HCT116 (cell line): ENCODE data around the gene BEND5. TPM values are rescaled to one million over a fixed set of nuclear protein-coding genes. Genes with fewer than 3 reads are reported as not detected.

Source experiments
- ATAC-seq: fragments of 200-7000 bp; cut with Tn5 transposase; 2 replicates; pipeline ENCODE4 v1.9.1; 2020; ENCODE audit warnings: mild to moderate bottlenecking, moderate library complexity
- BruUV-seq: library from RNA; stranded (reverse); fragments of 400-500 nt; replicated peaks from 2 replicates; lab custom pipeline; 2021; lab: Mats Ljungman, UMichigan
- CTCF ChIA-PET: fragments of 300-600 bp; sonication (Branson Sonifier 250); formaldehyde crosslinking; loops from one replicate; lab custom pipeline; 2021; ENCODE audit warnings: antibody characterized with exemption; lab: Charles Lee
- POLR2A ChIA-PET: fragments of 300-600, 350-600 bp; sonication (Branson Sonifier 250); formaldehyde crosslinking; loops from one replicate; lab custom pipeline; 2021; ENCODE audit warnings: antibody characterized with exemption; lab: Charles Lee
- RAD21 ChIA-PET, 2 experiments: fragments of 300-600 bp; sonication (Branson Sonifier 250); formaldehyde crosslinking; loops; one replicate each; lab custom pipeline; 2023; ENCODE audit warnings: low total read pairs in 2 of 2; ENCODE audit not compliant: uncharacterized antibody in 2 of 2, unreplicated experiment in 2 of 2, low non-redundant PET in 1 of 2; lab: Charles Lee
- DNase-seq: peaks from one replicate; pipeline ENCODE4 v3.0.0-alpha.2; 2010; ENCODE audit warnings: low read depth, low spot score
- H2AFZ ChIP-seq: fragments of 200-600 bp; shearing (Covaris generic), sonication (generic); 2 replicates; pipeline ENCODE4 v1.6.1; 2017; ENCODE audit warnings: low read depth, mixed run types, mixed read lengths, antibody characterized with exemption, low read length; ENCODE audit not compliant: poor library complexity, severe bottlenecking
- H3K27ac ChIP-seq: 2 replicates; pipeline ENCODE4 v1.5.1; 2012; ENCODE audit warnings: low read depth, low read length
- H3K27me3 ChIP-seq: fragments of 200-600 bp; sonication (generic); 2 replicates; pipeline ENCODE4 v1.6.1; 2016; ENCODE audit warnings: mixed run types, low read length, mixed read lengths; ENCODE audit not compliant: insufficient read depth
- H3K36me3 ChIP-seq, 2 experiments: fragments of 200-500 bp in 1 of 2; fragments of 200-600 bp in 1 of 2; sonication (Bioruptor generic) in 1 of 2; sonication (generic) in 1 of 2; 2 replicates each; pipeline versions ENCODE4 v1.5.1 to v1.6.1; 2014 to 2016; ENCODE audit warnings: low read length in 2 of 2, inconsistent platforms in 1 of 2, mixed read lengths in 1 of 2, mixed run types in 1 of 2; ENCODE audit not compliant: insufficient read depth in 2 of 2, control insufficient read depth in 1 of 2
- H3K4me1 ChIP-seq, 2 experiments: fragments of 200-600 bp in 1 of 2; sonication (generic) in 1 of 2; 2 replicates each; pipeline versions ENCODE4 v1.5.1 to v1.6.1; 2012 to 2017; ENCODE audit warnings: low read length in 2 of 2, inconsistent platforms in 1 of 2, mild to moderate bottlenecking in 1 of 2, mixed read lengths in 1 of 2, mixed run types in 1 of 2, moderate library complexity in 1 of 2; ENCODE audit not compliant: insufficient read depth in 2 of 2, control insufficient read depth in 1 of 2
- H3K4me2 ChIP-seq: fragments of 200-600 bp; sonication (generic); 2 replicates; pipeline ENCODE4 v1.6.1; 2017; ENCODE audit warnings: mixed run types, low read length, mixed read lengths
- H3K4me3 ChIP-seq, 2 experiments: fragments of 200-600 bp in 1 of 2; sonication (generic) in 1 of 2; replicated peaks in 1 of 2; 2 replicates each; pipeline ENCODE4 v1.5.1; 2011 to 2016; ENCODE audit warnings: low read length in 2 of 2, control low read depth in 1 of 2, low read depth in 1 of 2, mild to moderate bottlenecking in 1 of 2, mixed read lengths in 1 of 2, mixed run types in 1 of 2
- H3K79me2 ChIP-seq: fragments of 200-600 bp; sonication (generic); 2 replicates; pipeline ENCODE4 v1.6.1; 2017; ENCODE audit warnings: mild to moderate bottlenecking, mixed run types, low read length, moderate library complexity, mixed read lengths; ENCODE audit not compliant: insufficient read depth
- H3K9ac ChIP-seq: fragments of 200-600 bp; sonication (generic); 2 replicates; pipeline ENCODE4 v1.6.1; 2016; ENCODE audit warnings: low read length, mixed read lengths
- H3K9me2 ChIP-seq: fragments of 200-600 bp; sonication (generic), shearing (Covaris generic); 2 replicates; pipeline ENCODE4 v1.6.1; 2017; ENCODE audit warnings: mixed run types, mild to moderate bottlenecking, moderate library complexity; ENCODE audit not compliant: insufficient read depth
- H3K9me3 ChIP-seq, 2 experiments: fragments of 200-500 bp in 1 of 2; fragments of 200-600 bp in 1 of 2; sonication (Bioruptor generic) in 1 of 2; sonication (generic) in 1 of 2; 2 replicates each; pipeline ENCODE4 v1.6.1; 2014 to 2017; ENCODE audit warnings: low read length in 2 of 2, mixed read lengths in 2 of 2, inconsistent platforms in 1 of 2, low read depth in 1 of 2, mild to moderate bottlenecking in 1 of 2, mixed run types in 1 of 2, moderate library complexity in 1 of 2; ENCODE audit not compliant: control insufficient read depth in 1 of 2, insufficient read depth in 1 of 2
- H4K20me1 ChIP-seq: fragments of 200-600 bp; sonication (generic), shearing (Covaris generic); 2 replicates; pipeline ENCODE4 v1.6.1; 2017; ENCODE audit warnings: mixed run types, mild to moderate bottlenecking, moderate library complexity; ENCODE audit not compliant: insufficient read depth
- CBX3 ChIP-seq: IDR thresholded peaks from 2 replicates; pipeline ENCODE4 v1.6.1; 2012; ENCODE audit warnings: low read depth
- EZH2 ChIP-seq: fragments of 200-600 bp; sonication (generic); IDR thresholded peaks from 2 replicates; pipeline ENCODE4 v1.6.1; 2017; ENCODE audit warnings: antibody characterized with exemption, mixed run types
- EZH2phosphoT487 ChIP-seq: fragments of 200-600 bp; IDR thresholded peaks from 2 replicates; pipeline ENCODE4 v1.6.1; 2018; ENCODE audit warnings: antibody characterized with exemption, borderline replicate concordance
- FOSL1 ChIP-seq: IDR thresholded peaks from 2 replicates; pipeline ENCODE4 v1.6.1; 2012; ENCODE audit warnings: low read depth
- POLR2AphosphoS5 ChIP-seq: IDR thresholded peaks from 2 replicates; pipeline ENCODE4 v1.6.1; 2011; ENCODE audit warnings: mild to moderate bottlenecking, low read depth, low read length, moderate library complexity
- REST ChIP-seq: IDR thresholded peaks from 2 replicates; pipeline ENCODE4 v1.6.1; 2012; ENCODE audit warnings: low read depth
- SIN3A ChIP-seq: IDR thresholded peaks from 2 replicates; pipeline ENCODE4 v1.6.1; 2012; ENCODE audit warnings: low read depth
- TCF7L2 ChIP-seq: IDR thresholded peaks from 2 replicates; pipeline ENCODE4 v1.7.0; 2011; ENCODE audit warnings: borderline replicate concordance, inconsistent platforms; ENCODE audit not compliant: insufficient read depth, insufficient read length; ENCODE audit errors: extremely low read depth
- ZBTB33 ChIP-seq: IDR thresholded peaks from 2 replicates; pipeline ENCODE4 v1.6.1; 2011; ENCODE audit warnings: mild to moderate bottlenecking, low read length, moderate library complexity; ENCODE audit not compliant: insufficient replicate concordance; ENCODE audit errors: extremely low read depth
- intact Hi-C: fragments of 100-400 bp; cut with micrococcal nuclease; formaldehyde crosslinking; loops from 2 replicates; pipeline ENCODE4 v1.10.0; 2022
- total RNA-seq: library from RNA; stranded (reverse); gene quantifications from one replicate; pipeline ENCODE4 v1.2.1, GENCODE V29; 2021; ENCODE audit not compliant: unreplicated experiment

BEND5 gene
- total RNA-seq, 1 experiment from 2014 or later: not detected

- H3K9me2 ChIP-seq: no peaks in the 10 kb centered on the region
- peaks cover 24% of the 10 kb centered on the region for H3K27me3 ChIP-seq
- H3K79me2 ChIP-seq: no peaks in the 10 kb centered on the region
- intact Hi-C loops: no loop called here
- H2AFZ ChIP-seq: no peak overlapping the region
- BruUV-seq: no TSS peak
- no peak overlapping the region for H3K4me3 ChIP-seq
- ATAC-seq (no peak), DNase-seq (no peak)
- H3K9me3 ChIP-seq: no peaks in the 10 kb centered on the region
- H3K27ac ChIP-seq: no peak overlapping the region
- RAD21 ChIA-PET: no interaction called here
- no peak overlapping the region for H3K4me2 ChIP-seq
- H3K4me1 ChIP-seq: no peaks in the 10 kb centered on the region
- H3K36me3 ChIP-seq: no peaks in the 10 kb centered on the region
- no peaks in the 10 kb centered on the region for H4K20me1 ChIP-seq
- no peak overlapping the region for H3K9ac ChIP-seq
- TF ChIP-seq TCF7L2 (no peak), POLR2AphosphoS5 (no peak), FOSL1 (no peak), EZH2 (no peak), ZBTB33 (no peak)
- POLR2A ChIA-PET: no interaction called here
- CTCF ChIA-PET: no interaction called here
Observed at GRCh38 chr1:48735796-48736195, 40.9 kb downstream of the BEND5 start.

GRCh38 chr1:48730164-48730910 is 46.4 kb downstream of the BEND5 start:
- intact Hi-C loops: no loop called here
- no peaks in the 10 kb centered on the region for H3K9me3 ChIP-seq
- TF ChIP-seq FOSL1 (no peak), CBX3 (no peak), REST (no peak), ZBTB33 (no peak), EZH2 (no peak), EZH2phosphoT487 (no peak), SIN3A (no peak)
- TF ChIP-seq, all 23 proteins: peak for 0
- Histone ChIP-seq H3K79me2 (no peaks in the 10 kb centered on the region), H3K4me2 (no peak overlapping the region), H3K4me3 (no peak overlapping the region), H4K20me1 (no peaks in the 10 kb centered on the region), H3K36me3 (no peaks in the 10 kb centered on the region), H3K9ac (no peak overlapping the region), H3K27me3 (peaks cover 39% of the 10 kb centered on the region), H3K4me1 (no peaks in the 10 kb centered on the region), H3K27ac (no peak overlapping the region), H2AFZ (no peak overlapping the region), H3K9me2 (no peaks in the 10 kb centered on the region)
- ChIA-PET RAD21 (no interaction called here), CTCF (no interaction called here), POLR2A (no interaction called here)
- DNase-seq: no peak
- ATAC-seq: no peak
- no TSS peak for BruUV-seq
